Measurements from ENCODE around the gene HPSE.

- TF ChIP-seq CTCF (IDR thresholded peaks at IDR 0.05; ENCODE audit: low read length): no peak
- TF ChIP-seq EZH2 (IDR thresholded peaks at IDR 0.05; ENCODE audit: borderline replicate concordance, low read length): no peak
Observed at GRCh38 chr4:83331956-83332355, 2.7 kb downstream of the HPSE start.
